ENCODE results near the gene FLT3. TPM values are rescaled to one million over a fixed set of nuclear protein-coding genes. Genes with fewer than 3 reads are reported as not detected.

FLT3 gene
- total and polyA plus RNA-seq, 9 of the 15 experiments (the other 6 are each of a cell fraction or from before 2014, with no cell fraction given) = not detected

GRCh38 chr13:28022848-28023518 is 77.4 kb downstream of the FLT3 start:
- Histone ChIP-seq H3K79me2 (ENCODE audit: control insufficient read depth, insufficient read depth, low read length) (no peaks in the 10 kb centered on the region), H4K20me1 (replicated peaks; ENCODE audit: control insufficient read depth, insufficient read depth, low read length) (no peaks in the 10 kb centered on the region), H3K9ac (ENCODE audit: insufficient read depth in 1 of 2, low read depth in 2 of 2, low read length in 2 of 2) (no peak overlapping the region), H3K4me3 (no peak overlapping the region), H3K9me1 (ENCODE audit: control insufficient read depth, insufficient read depth, low read length) (no peaks in the 10 kb centered on the region), H3K9me3 (replicated peaks; ENCODE audit: control insufficient read depth, insufficient read depth, low read depth, low read length) (no peaks in the 10 kb centered on the region), H3K27ac (ENCODE audit: extremely low read depth, low read depth, low read length) (no peak overlapping the region), H3K36me3 (ENCODE audit: control insufficient read depth, insufficient read depth, low read length) (no peaks in the 10 kb centered on the region), H3K27me3 (ENCODE audit: control insufficient read depth in 2 of 2, insufficient read depth in 2 of 2, low read length in 2 of 2) (peaks cover 3 to 30% of the 10 kb centered on the region in 2 experiments; a peak in 3 of 5 replicates), H3K4me2 (ENCODE audit: insufficient read depth, low read length) (no peak overlapping the region), H3K4me1 (replicated peaks in 1 of 2; ENCODE audit: control insufficient read depth in 2 of 2, insufficient read depth in 2 of 2, low read length in 2 of 2) (no peaks in the 10 kb centered on the region), H2AFZ (ENCODE audit: low read depth, low read length) (no peak overlapping the region)
- ATAC-seq (no peak), FAIRE-seq (no peak), DNase-seq (ENCODE audit: extremely low read depth in 1 of 4, low spot score in 3 of 4) (no peak)
- no TSS peak for BruUV-seq (replicated peaks)
- WGBS (ENCODE audit: insufficient coverage, low coverage, missing lambda C conversion rate) = 2% methylated on average over 9 of the region's 9 CpGs
- TF ChIP-seq PURB (CRISPR knock-in tag; IDR thresholded peaks at IDR 0.05; ENCODE audit: low read depth) (no peak), GTF2B (IDR thresholded peaks at IDR 0.05; ENCODE audit: extremely low read depth, insufficient read length) (no peak), TCF15 (CRISPR knock-in tag; IDR thresholded peaks at IDR 0.05) (no peak), POLR2H (tag; IDR thresholded peaks at IDR 0.05; ENCODE audit: low read depth) (no peak)
- ChIA-PET CTCF (ENCODE audit: low intra/inter-chr PET ratio) (no interaction called here), POLR2A (no interaction called here)
- in situ Hi-C loops (cut with MboI) (no loop called here), intact Hi-C loops (cut with micrococcal nuclease) (no loop called here)

Measured in K562 (cell line).